HepG2 (cell line): ENCODE data around the gene SLC8B1. TPM values are rescaled to one million over a fixed set of nuclear protein-coding genes. Genes with fewer than 3 reads are reported as not detected.

Source experiments
- ATAC-seq: fragments of 200-7000 bp; cut with Tn5 transposase; 3 replicates; pipeline ENCODE4 v1.9.1; 2020; ENCODE audit warnings: mild to moderate bottlenecking, moderate library complexity
- BruUV-seq: library from RNA; stranded (reverse); fragments of 400-500 nt; replicated peaks from 2 replicates; lab custom pipeline; 2021; lab: Mats Ljungman, UMichigan
- CTCF ChIA-PET: fragments of 300-600 bp; formaldehyde crosslinking; extraction: SDS; loops from one replicate; lab custom pipeline; 2021; ENCODE audit warnings: low total read pairs, inconsistent platforms, low intra/inter-chr PET ratio; lab: Yijun Ruan, JAX
- POLR2A ChIA-PET: fragments of 350-600 bp; sonication (Branson Sonifier 250); formaldehyde crosslinking; loops from one replicate; lab custom pipeline; 2020; ENCODE audit warnings: antibody characterized with exemption, inconsistent platforms; lab: Yijun Ruan, JAX
- DNase-seq: peaks from one replicate; pipeline ENCODE4 v3.0.0-alpha.2; 2015; ENCODE audit warnings: low spot score
- FAIRE-seq: peaks from 3 replicates; lab custom pipeline; 2011; peaks lifted over from hg19 to GRCh38; lab: Jason Lieb, UNC
- H2AFZ ChIP-seq: one replicate; pipeline ENCODE4 v1.6.1; 2011; ENCODE audit warnings: low read length, inconsistent platforms
- H3K27ac ChIP-seq: fragments of 300-600 bp; 3 replicates; pipeline ENCODE4 v1.8.0; 2011; ENCODE audit warnings: mixed run types, mild to moderate bottlenecking, mixed read lengths, low read length, inconsistent platforms; ENCODE audit not compliant: insufficient read depth; ENCODE audit errors: extremely low read length
- H3K27me3 ChIP-seq, 2 experiments: fragments of 200-600 bp in 1 of 2; 2 replicates in 1 of 2; 3 replicates in 1 of 2; pipeline versions ENCODE4 v1.6.0 to v1.8.0; 2011; ENCODE audit warnings: low read length in 2 of 2, mild to moderate bottlenecking in 2 of 2, moderate library complexity in 2 of 2, inconsistent platforms in 1 of 2; ENCODE audit not compliant: insufficient read depth in 2 of 2, control insufficient read depth in 1 of 2
- H3K36me3 ChIP-seq, 2 experiments: fragments of 200-600 bp in 1 of 2; replicated peaks in 1 of 2; 2 replicates in 1 of 2; 3 replicates in 1 of 2; pipeline versions ENCODE4 v1.5.1 to v1.8.0; 2011; ENCODE audit warnings: low read length in 2 of 2, inconsistent platforms in 1 of 2; ENCODE audit not compliant: insufficient read depth in 2 of 2, control insufficient read depth in 1 of 2
- H3K4me1 ChIP-seq: 2 replicates; pipeline ENCODE4 v1.5.1; 2012; ENCODE audit warnings: low read length, inconsistent platforms; ENCODE audit not compliant: insufficient read depth
- H3K4me2 ChIP-seq: 2 replicates; pipeline ENCODE4 v1.6.0; 2011; ENCODE audit warnings: low read depth, low read length, inconsistent platforms
- H3K4me3 ChIP-seq, 3 experiments: fragments of 200-600 bp in 1 of 3; sonication (generic), shearing (Covaris generic) in 1 of 3; replicated peaks in 1 of 3; 2 replicates each; pipeline ENCODE4 v1.5.1; 2011 to 2016; ENCODE audit warnings: low read length in 3 of 3, inconsistent platforms in 2 of 3, low read depth in 2 of 3, mild to moderate bottlenecking in 2 of 3, control low read depth in 1 of 3, mixed read lengths in 1 of 3; ENCODE audit not compliant: insufficient read depth in 1 of 3
- H3K79me2 ChIP-seq: one replicate; pipeline ENCODE4 v1.6.1; 2011; ENCODE audit warnings: low read length, inconsistent platforms; ENCODE audit not compliant: insufficient read depth
- H3K9ac ChIP-seq: 2 replicates; pipeline ENCODE4 v1.6.0; 2011; ENCODE audit warnings: mild to moderate bottlenecking, low read depth, low read length, inconsistent platforms; ENCODE audit not compliant: insufficient read depth
- H3K9me3 ChIP-seq: 2 replicates; pipeline ENCODE4 v1.5.1; 2012; ENCODE audit warnings: mild to moderate bottlenecking, low read length
- H4K20me1 ChIP-seq: 2 replicates; pipeline ENCODE4 v1.6.0; 2011; ENCODE audit warnings: inconsistent platforms, mild to moderate bottlenecking, low read length, moderate library complexity; ENCODE audit not compliant: insufficient read depth
- ATF3 ChIP-seq: sonication (generic); formaldehyde crosslinking; IDR thresholded peaks from 2 replicates; pipeline ENCODE4 v1.4.0; 2020; ENCODE audit warnings: missing genetic modification reagents
- ETS1 ChIP-seq: sonication (generic); formaldehyde crosslinking; IDR thresholded peaks from 2 replicates; pipeline ENCODE4 v1.4.0; 2020; ENCODE audit warnings: missing genetic modification reagents
- HMGXB3 ChIP-seq: sonication (generic); formaldehyde crosslinking; IDR thresholded peaks from 2 replicates; pipeline ENCODE4 v1.4.0; 2020; ENCODE audit warnings: missing genetic modification reagents, borderline replicate concordance
- ZFP36 ChIP-seq: fragments of 150-350 bp; IDR thresholded peaks from 2 replicates; pipeline ENCODE4 v1.6.1; 2018; ENCODE audit warnings: borderline replicate concordance, low read length, low read depth; ENCODE audit not compliant: partially characterized antibody
- ZNF841 ChIP-seq: sonication (generic); formaldehyde crosslinking; IDR thresholded peaks from 2 replicates; pipeline ENCODE4 v1.8.1; 2023; ENCODE audit warnings: missing genetic modification reagents, borderline replicate concordance
- WGBS: methylation state at CpG from one replicate; pipeline ENCODE4 v1.1.6; 2017; ENCODE audit warnings: low lambda C conversion rate; 5-methylcytosine and 5-hydroxymethylcytosine counted together
- in situ Hi-C: cut with HindIII; loops from 2 replicates; pipeline ENCODE4 v1.10.0; 2017; ENCODE audit warnings: low pct_unique_long_range_greater_than_20kb; ENCODE audit not compliant: extremely low pct_ligation_motif_present
- intact Hi-C: fragments of 100-400 bp; cut with micrococcal nuclease; formaldehyde crosslinking; loops from one replicate; pipeline ENCODE4 v1.10.0; 2022; ENCODE audit not compliant: unreplicated experiment
- polyA plus RNA-seq, 8 experiments: library from polyadenylated mRNA; depleted of rRNA in 3 of 8; stranded (reverse) in 7 of 8; unstranded in 1 of 8; fragments of >200 nt; fragmentation: Illumina TruSeq in 4 of 8; extraction: Trizol in 4 of 8; gene quantifications; 2 replicates each; pipeline versions ENCODE4 v1.2.1 to v1.2.3, GENCODE V29; 2011 to 2016; ENCODE audit warnings: low read depth in 4 of 8, missing spikeins in 1 of 8, mixed read lengths in 1 of 8; ENCODE audit not compliant: insufficient read depth in 1 of 8
- total RNA-seq, 5 experiments: library from RNA; depleted of rRNA; stranded (reverse); fragments of >200 nt; fragmentation: Illumina TruSeq; extraction: Trizol; gene quantifications; 2 replicates each; pipeline ENCODE4 v1.2.3, GENCODE V29; 2016; ENCODE audit warnings: low read depth in 1 of 5

The SLC8B1 gene
- total and polyA plus RNA-seq, 2 of the 13 experiments (the other 11 are each of a cell fraction or from before 2014, with no cell fraction given), result 6.8 to 8.0 TPM

- no TSS peak for BruUV-seq
- in situ Hi-C loops (no loop called here), intact Hi-C loops (no loop called here)
- DNase-seq (no peak), ATAC-seq (no peak), FAIRE-seq (no peak)
- no peak overlapping the region for H3K4me3 ChIP-seq
- no peak overlapping the region for H3K9ac ChIP-seq
- no peaks in the 10 kb centered on the region for H4K20me1 ChIP-seq
- WGBS, result 100% methylated on average over 6 of the region's 6 CpGs
- no peaks in the 10 kb centered on the region for H3K9me3 ChIP-seq
- H2AFZ ChIP-seq, result no peak overlapping the region
- POLR2A ChIA-PET, result no interaction called here
- CTCF ChIA-PET, result no interaction called here
- no peak overlapping the region for H3K27ac ChIP-seq
- no peak overlapping the region for H3K4me2 ChIP-seq
- no peaks in the 10 kb centered on the region for H3K27me3 ChIP-seq
- TF ChIP-seq ETS1 (CRISPR knock-in tag) (no peak), ZFP36 (peak; percentile 63)
- TF ChIP-seq, all 625 proteins: peak for 1
- H3K4me1 ChIP-seq, result no peaks in the 10 kb centered on the region
- H3K79me2 ChIP-seq, result no peaks in the 10 kb centered on the region
- H3K36me3 ChIP-seq, result peaks cover 9 to 30% of the 10 kb centered on the region in 2 experiments; a peak in 3 of 5 replicates
These were observed 36.9 kb upstream of the SLC8B1 start for GRCh38 chr12:113371808-113372207.

GRCh38 chr12:113370923-113371682, 36.2 kb upstream of the SLC8B1 start:
- Histone ChIP-seq H3K36me3 (peaks cover 9 to 30% of the 10 kb centered on the region in 2 experiments; a peak in 3 of 5 replicates), H2AFZ (no peak overlapping the region), H3K4me2 (no peak overlapping the region), H3K4me1 (no peaks in the 10 kb centered on the region), H3K9ac (no peak overlapping the region), H3K27ac (no peak overlapping the region), H3K4me3 (no peak overlapping the region), H4K20me1 (no peaks in the 10 kb centered on the region), H3K79me2 (no peaks in the 10 kb centered on the region), H3K9me3 (no peaks in the 10 kb centered on the region), H3K27me3 (no peaks in the 10 kb centered on the region)
- no TSS peak for BruUV-seq
- intact Hi-C loops (no loop called here), in situ Hi-C loops (no loop called here)
- DNase-seq, result no peak
- no peak for FAIRE-seq
- POLR2A ChIA-PET, result no interaction called here
- CTCF ChIA-PET, result no interaction called here
- 93% methylated on average over 4 of the region's 7 CpGs for WGBS
- ATAC-seq, result no peak
- TF ChIP-seq ZNF841 (no peak), HMGXB3 (CRISPR knock-in tag) (no peak), ATF3 (CRISPR knock-in tag) (no peak)
